Motor neuron (in vitro differentiated cells): ENCODE measurements around the gene PSMD9. TPM values are rescaled to one million over a fixed set of nuclear protein-coding genes. Genes with fewer than 3 reads are reported as not detected.
"Not testable (repeated sequence)": the region's sequence is repeated elsewhere in the genome, so short reads cannot be mapped to it uniquely, and the experiment has no call there.

ENCODE experiments used
- ATAC-seq, 8 experiments: fragments of 200-7000 bp; cut with Tn5 transposase; replicated peaks in 6 of 8; 2 replicates each; pipeline ENCODE4 v1.8.0; 2021; ENCODE audit warnings: mild to moderate bottlenecking in 8 of 8, moderate library complexity in 8 of 8
- H3K27ac ChIP-seq, 2 donors: fragments of 250-450 bp; sonication (Bioruptor Pico); 2 replicates each; pipeline ENCODE4 v1.9.0; 2021; ENCODE audit warnings: antibody characterized with exemption in 2 of 2, mild to moderate bottlenecking in 2 of 2, moderate library complexity in 1 of 2
- H3K4me1 ChIP-seq, 2 donors: fragments of 250-450 bp; sonication (Bioruptor Pico); replicated peaks in 1 of 2; 2 replicates each; pipeline ENCODE4 v1.6.1; 2021; ENCODE audit warnings: antibody characterized with exemption in 2 of 2, mild to moderate bottlenecking in 2 of 2, moderate library complexity in 1 of 2
- H3K4me3 ChIP-seq, 5 donors: fragments of 250-450 bp; sonication (Bioruptor Pico); 2 replicates each; pipeline ENCODE4 v1.9.0; 2021; ENCODE audit warnings: antibody characterized with exemption in 5 of 5, mild to moderate bottlenecking in 5 of 5, moderate library complexity in 4 of 5
- WGBS, 10 experiments: fragments of 450-650 bp; shearing (Covaris generic); methylation state at CpG; one replicate each; pipeline ENCODE4 v1.0.0; 2022; 5-methylcytosine and 5-hydroxymethylcytosine counted together
- in situ Hi-C, 9 experiments: fragments of 400-800 bp; cut with MboI; loops; one replicate each; pipeline ENCODE4 v1.15.0; 2021; ENCODE audit warnings: low sequenced_read_pairs in 9 of 9, low pct_unique_long_range_greater_than_20kb in 2 of 9; ENCODE audit not compliant: unreplicated experiment in 9 of 9
- total RNA-seq, 8 experiments: library from RNA; unstranded; fragments of 300-600 nt; gene quantifications; 2 replicates each; pipeline versions ENCODE4 v1.2.3 to v1.2.4, GENCODE V29; 2022

Gene PSMD9
- 100 to 1,000 TPM in 1 of 8 experiments, 10 to 100 TPM in 7; 25.3 to 135 (median 54.6) TPM for total RNA-seq

- Histone ChIP-seq H3K4me3 (peak within 1 kb of the TSS; percentile 68 to 88 (median 80)), H3K27ac (peak within 1 kb of the TSS; percentile 88 to 93), H3K4me1 (peaks cover 9% of the 10 kb centered on the region in 2 donors)
- ATAC-seq, result peak; percentile 87 to 95 (median 94)
- in situ Hi-C loops, result no loop called here
- 0 to 22% (median 6%) methylated on average over 1 to 23 of the region's 67 CpGs; no CpG with 5 or more reads in 1 of the 10 experiments for WGBS, 10 experiments
Observed at GRCh38 chr12:121888478-121889273, at the start of gene PSMD9. Gene PSMD9 (plus strand): TSS chr12:121888790. CDS start chr12:121888857, 67 bp downstream.

- Histone ChIP-seq H3K27ac (no peak overlapping the region), H3K4me1 (peaks cover 0 to 3% of the 10 kb centered on the region in 2 donors), H3K4me3 (peak overlapping the region; percentile 41 to 58 (median 49))
- peak; percentile 95 to 97 (median 97) for ATAC-seq
- in situ Hi-C loops, result no loop called here
- 0 to 41% (median 12%) methylated on average over 1 to 20 of the region's 53 CpGs; no CpG with 5 or more reads in 2 of the 10 experiments for WGBS, 10 experiments
Observed at GRCh38 chr12:121839106-121839992, 49.2 kb upstream of the PSMD9 start.

GRCh38 chr12:121839993-121840761 is 48.4 kb upstream of the PSMD9 start:
- H3K4me3 ChIP-seq, result peak overlapping the region; percentile 41 to 58 (median 49)
- peaks cover 0 to 3% of the 10 kb centered on the region in 2 donors for H3K4me1 ChIP-seq
- no peak overlapping the region for H3K27ac ChIP-seq
- in situ Hi-C loops, result no loop called here
- no peak for ATAC-seq
- WGBS, 10 experiments, result 41 to 100% (median 91%) methylated on average over 1 to 14 of the region's 24 CpGs; no CpG with 5 or more reads in 2 of the 10 experiments

GRCh38 chr12:121843236-121843982 is 45.2 kb upstream of the PSMD9 start:
- ATAC-seq, result no peak
- WGBS, 10 experiments, result 55 to 87% (median 70%) methylated on average over 1 to 8 of the region's 13 CpGs; no CpG with 5 or more reads in 2 of the 10 experiments
- in situ Hi-C loops, result no loop called here

GRCh38 chr12:121845701-121846100 is 42.9 kb upstream of the PSMD9 start:
- Histone ChIP-seq H3K27ac (no peak overlapping the region), H3K4me1 (no peaks in the 10 kb centered on the region), H3K4me3 (no peak overlapping the region)
- 78 to 100% (median 100%) methylated on average over 1 of the region's 1 CpG; no CpG with 5 or more reads in 5 of the 10 experiments for WGBS, 10 experiments
- in situ Hi-C loops, result no loop called here
- ATAC-seq, result no peak

More at GRCh38 chr12:121843236-121843982, 45.2 kb upstream of the PSMD9 start:
- Histone ChIP-seq H3K4me3 (no peak overlapping the region), H3K4me1 (peaks cover 0 to 3% of the 10 kb centered on the region in 2 donors), H3K27ac (no peak overlapping the region)

GRCh38 chr12:121849211-121849610 is 39.4 kb upstream of the PSMD9 start:
- H3K4me1 ChIP-seq, result no peaks in the 10 kb centered on the region
- in situ Hi-C loops, result no loop called here
- no peak for ATAC-seq
- no peak overlapping the region for H3K27ac ChIP-seq
- WGBS, 10 experiments, result 80 to 100% (median 94%) methylated on average over 1 to 6 of the region's 6 CpGs; no CpG with 5 or more reads in 2 of the 10 experiments
- H3K4me3 ChIP-seq, result no peak overlapping the region

GRCh38 chr12:121849665-121850064 is 38.9 kb upstream of the PSMD9 start:
- no peak overlapping the region for H3K27ac ChIP-seq
- ATAC-seq, result no peak
- H3K4me3 ChIP-seq, result no peak overlapping the region
- in situ Hi-C loops, result no loop called here
- WGBS, 10 experiments, result 85 to 100% (median 92%) methylated on average over 1 to 5 of the region's 13 CpGs; no CpG with 5 or more reads in 6 of the 10 experiments
- H3K4me1 ChIP-seq, result no peaks in the 10 kb centered on the region

- WGBS, 10 experiments, result 29 to 80% (median 61%) methylated on average over 1 to 3 of the region's 3 CpGs; no CpG with 5 or more reads in 4 of the 10 experiments
- H3K27ac ChIP-seq, in situ Hi-C loops, H3K4me3 ChIP-seq, ATAC-seq, H3K4me1 ChIP-seq: not testable (repeated sequence)
Observed at GRCh38 chr12:121852392-121852791, 36.2 kb upstream of the PSMD9 start.

GRCh38 chr12:121857322-121858246 is 31.0 kb upstream of the PSMD9 start:
- peak in 5 of 8 experiments; percentile 15 to 63 (median 55) for ATAC-seq
- WGBS, 10 experiments, result 25 to 80% (median 50%) methylated on average over 2 to 6 of the region's 11 CpGs; no CpG with 5 or more reads in 5 of the 10 experiments
- H3K27ac ChIP-seq, result no peak overlapping the region

GRCh38 chr12:121858318-121858661 is 30.3 kb upstream of the PSMD9 start:
- in situ Hi-C loops, result no loop called here
- 80 to 100% (median 90%) methylated on average over 1 to 7 of the region's 10 CpGs; no CpG with 5 or more reads in 3 of the 10 experiments for WGBS, 10 experiments
- Histone ChIP-seq H3K27ac (no peak overlapping the region), H3K4me3 (no peak overlapping the region), H3K4me1 (peaks cover 22 to 27% of the 10 kb centered on the region in 2 donors)
- ATAC-seq, result no peak

More at GRCh38 chr12:121857322-121858246, 31.0 kb upstream of the PSMD9 start:
- H3K4me1 ChIP-seq, result peaks cover 22 to 27% of the 10 kb centered on the region in 2 donors
- in situ Hi-C loops, result no loop called here
- no peak overlapping the region for H3K4me3 ChIP-seq
